ENCODE results near the gene COL18A1. TPM values are rescaled to one million over a fixed set of nuclear protein-coding genes. Genes with fewer than 3 reads are reported as not detected.

COL18A1 gene
- total and polyA plus RNA-seq, 2 of the 8 experiments (the other 6 are each of a cell fraction or from before 2014, with no cell fraction given) = 145 to 201 TPM

- TF ChIP-seq, protein P1, sequence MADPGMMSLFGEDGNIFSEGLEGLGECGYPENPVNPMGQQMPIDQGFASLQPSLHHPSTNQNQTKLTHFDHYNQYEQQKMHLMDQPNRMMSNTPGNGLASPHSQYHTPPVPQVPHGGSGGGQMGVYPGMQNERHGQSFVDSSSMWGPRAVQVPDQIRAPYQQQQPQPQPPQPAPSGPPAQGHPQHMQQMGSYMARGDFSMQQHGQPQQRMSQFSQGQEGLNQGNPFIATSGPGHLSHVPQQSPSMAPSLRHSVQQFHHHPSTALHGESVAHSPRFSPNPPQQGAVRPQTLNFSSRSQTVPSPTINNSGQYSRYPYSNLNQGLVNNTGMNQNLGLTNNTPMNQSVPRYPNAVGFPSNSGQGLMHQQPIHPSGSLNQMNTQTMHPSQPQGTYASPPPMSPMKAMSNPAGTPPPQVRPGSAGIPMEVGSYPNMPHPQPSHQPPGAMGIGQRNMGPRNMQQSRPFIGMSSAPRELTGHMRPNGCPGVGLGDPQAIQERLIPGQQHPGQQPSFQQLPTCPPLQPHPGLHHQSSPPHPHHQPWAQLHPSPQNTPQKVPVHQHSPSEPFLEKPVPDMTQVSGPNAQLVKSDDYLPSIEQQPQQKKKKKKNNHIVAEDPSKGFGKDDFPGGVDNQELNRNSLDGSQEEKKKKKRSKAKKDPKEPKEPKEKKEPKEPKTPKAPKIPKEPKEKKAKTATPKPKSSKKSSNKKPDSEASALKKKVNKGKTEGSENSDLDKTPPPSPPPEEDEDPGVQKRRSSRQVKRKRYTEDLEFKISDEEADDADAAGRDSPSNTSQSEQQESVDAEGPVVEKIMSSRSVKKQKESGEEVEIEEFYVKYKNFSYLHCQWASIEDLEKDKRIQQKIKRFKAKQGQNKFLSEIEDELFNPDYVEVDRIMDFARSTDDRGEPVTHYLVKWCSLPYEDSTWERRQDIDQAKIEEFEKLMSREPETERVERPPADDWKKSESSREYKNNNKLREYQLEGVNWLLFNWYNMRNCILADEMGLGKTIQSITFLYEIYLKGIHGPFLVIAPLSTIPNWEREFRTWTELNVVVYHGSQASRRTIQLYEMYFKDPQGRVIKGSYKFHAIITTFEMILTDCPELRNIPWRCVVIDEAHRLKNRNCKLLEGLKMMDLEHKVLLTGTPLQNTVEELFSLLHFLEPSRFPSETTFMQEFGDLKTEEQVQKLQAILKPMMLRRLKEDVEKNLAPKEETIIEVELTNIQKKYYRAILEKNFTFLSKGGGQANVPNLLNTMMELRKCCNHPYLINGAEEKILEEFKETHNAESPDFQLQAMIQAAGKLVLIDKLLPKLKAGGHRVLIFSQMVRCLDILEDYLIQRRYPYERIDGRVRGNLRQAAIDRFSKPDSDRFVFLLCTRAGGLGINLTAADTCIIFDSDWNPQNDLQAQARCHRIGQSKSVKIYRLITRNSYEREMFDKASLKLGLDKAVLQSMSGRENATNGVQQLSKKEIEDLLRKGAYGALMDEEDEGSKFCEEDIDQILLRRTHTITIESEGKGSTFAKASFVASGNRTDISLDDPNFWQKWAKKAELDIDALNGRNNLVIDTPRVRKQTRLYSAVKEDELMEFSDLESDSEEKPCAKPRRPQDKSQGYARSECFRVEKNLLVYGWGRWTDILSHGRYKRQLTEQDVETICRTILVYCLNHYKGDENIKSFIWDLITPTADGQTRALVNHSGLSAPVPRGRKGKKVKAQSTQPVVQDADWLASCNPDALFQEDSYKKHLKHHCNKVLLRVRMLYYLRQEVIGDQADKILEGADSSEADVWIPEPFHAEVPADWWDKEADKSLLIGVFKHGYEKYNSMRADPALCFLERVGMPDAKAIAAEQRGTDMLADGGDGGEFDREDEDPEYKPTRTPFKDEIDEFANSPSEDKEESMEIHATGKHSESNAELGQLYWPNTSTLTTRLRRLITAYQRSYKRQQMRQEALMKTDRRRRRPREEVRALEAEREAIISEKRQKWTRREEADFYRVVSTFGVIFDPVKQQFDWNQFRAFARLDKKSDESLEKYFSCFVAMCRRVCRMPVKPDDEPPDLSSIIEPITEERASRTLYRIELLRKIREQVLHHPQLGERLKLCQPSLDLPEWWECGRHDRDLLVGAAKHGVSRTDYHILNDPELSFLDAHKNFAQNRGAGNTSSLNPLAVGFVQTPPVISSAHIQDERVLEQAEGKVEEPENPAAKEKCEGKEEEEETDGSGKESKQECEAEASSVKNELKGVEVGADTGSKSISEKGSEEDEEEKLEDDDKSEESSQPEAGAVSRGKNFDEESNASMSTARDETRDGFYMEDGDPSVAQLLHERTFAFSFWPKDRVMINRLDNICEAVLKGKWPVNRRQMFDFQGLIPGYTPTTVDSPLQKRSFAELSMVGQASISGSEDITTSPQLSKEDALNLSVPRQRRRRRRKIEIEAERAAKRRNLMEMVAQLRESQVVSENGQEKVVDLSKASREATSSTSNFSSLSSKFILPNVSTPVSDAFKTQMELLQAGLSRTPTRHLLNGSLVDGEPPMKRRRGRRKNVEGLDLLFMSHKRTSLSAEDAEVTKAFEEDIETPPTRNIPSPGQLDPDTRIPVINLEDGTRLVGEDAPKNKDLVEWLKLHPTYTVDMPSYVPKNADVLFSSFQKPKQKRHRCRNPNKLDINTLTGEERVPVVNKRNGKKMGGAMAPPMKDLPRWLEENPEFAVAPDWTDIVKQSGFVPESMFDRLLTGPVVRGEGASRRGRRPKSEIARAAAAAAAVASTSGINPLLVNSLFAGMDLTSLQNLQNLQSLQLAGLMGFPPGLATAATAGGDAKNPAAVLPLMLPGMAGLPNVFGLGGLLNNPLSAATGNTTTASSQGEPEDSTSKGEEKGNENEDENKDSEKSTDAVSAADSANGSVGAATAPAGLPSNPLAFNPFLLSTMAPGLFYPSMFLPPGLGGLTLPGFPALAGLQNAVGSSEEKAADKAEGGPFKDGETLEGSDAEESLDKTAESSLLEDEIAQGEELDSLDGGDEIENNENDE (IDR thresholded peaks at IDR 0.05; ENCODE audit: insufficient replicate concordance, low read length) = no peak
- no peak for TF ChIP-seq CBX5 (IDR thresholded peaks at IDR 0.05; ENCODE audit: low read depth, low read length)
- no peak for TF ChIP-seq TEAD4 (IDR thresholded peaks at IDR 0.05; ENCODE audit: low read depth, low read length)
- TF ChIP-seq HDAC2 (IDR thresholded peaks at IDR 0.05; ENCODE audit: borderline replicate concordance in 1 of 2, low read depth in 2 of 2, low read length in 2 of 2) = no peak
- TF ChIP-seq CHD1 (IDR thresholded peaks at IDR 0.05; ENCODE audit: low read depth, low read length) = no peak
These were observed 35.0 kb downstream of the COL18A1 start (continued) for GRCh38 chr21:45439901-45440461.

All from H1 (cell line).